ENCODE measurements around the gene ACAD8.
A peak's percentile ranks its signal among the peaks of the same experiment; 100 is the strongest.
"Not testable (repeated sequence)": the region's sequence is repeated elsewhere in the genome, so short reads cannot be mapped to it uniquely, and the experiment has no call there.

ACAD8 gene

DNA sequence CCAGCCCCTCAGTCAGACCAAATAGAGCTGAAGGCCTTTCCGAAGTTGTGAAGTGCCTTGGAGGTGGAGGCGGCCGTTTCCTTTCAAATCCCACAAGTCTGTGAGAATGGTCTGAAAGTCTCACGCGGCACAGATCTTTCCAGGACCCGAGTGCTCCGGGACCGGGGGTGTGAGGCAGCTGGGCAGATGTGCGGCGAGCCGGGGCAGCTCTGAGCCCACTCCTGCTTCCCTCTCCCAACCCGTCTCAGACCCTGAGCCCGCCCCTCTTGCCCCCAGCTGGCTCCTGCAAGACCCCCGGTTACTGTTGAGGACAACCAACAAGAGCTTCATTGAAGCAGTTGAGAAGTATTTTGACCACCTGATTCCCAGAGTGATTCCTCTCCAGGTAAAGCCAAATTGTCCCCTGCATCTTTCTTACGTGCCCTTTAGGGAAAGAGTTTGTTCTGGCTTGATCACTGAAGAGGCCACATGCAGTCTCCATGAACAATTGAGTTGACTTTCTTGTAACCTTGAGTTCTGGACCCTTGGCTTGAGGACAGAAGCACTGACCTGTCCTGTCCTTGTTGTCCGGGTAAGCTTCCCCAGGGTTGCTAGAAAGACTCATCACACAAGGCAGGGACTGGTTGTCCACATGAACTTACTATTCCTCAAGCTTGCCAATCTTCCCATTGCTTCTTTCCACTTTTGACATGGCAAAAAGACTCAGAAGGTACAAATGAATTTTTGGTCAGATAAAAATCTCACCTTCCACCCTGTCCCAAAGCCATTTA is 30.3 kb downstream of the ACAD8 start:
- H3K9me3 ChIP-seq (ENCODE audit: control insufficient read depth in 5 of 5, low read length in 5 of 5), result peaks cover 0 to 1% (median under 1%) of the 10 kb centered on the region in 5 donors
- H3K36me3 ChIP-seq (ENCODE audit: control insufficient read depth in 5 of 5, insufficient read depth in 5 of 5, low read length in 5 of 5), result no peaks in the 10 kb centered on the region
- H3K27ac ChIP-seq (ENCODE audit: low read depth, low read length), result no peak overlapping the region
- no peaks in the 10 kb centered on the region for H3K4me1 ChIP-seq (ENCODE audit: control insufficient read depth in 5 of 5, insufficient read depth in 5 of 5, low read length in 5 of 5)
- peaks cover 2 to 7% (median 4%) of the 10 kb centered on the region in 5 donors for H3K27me3 ChIP-seq (ENCODE audit: control insufficient read depth in 5 of 5, insufficient read depth in 4 of 5, low read length in 5 of 5)
- no peak overlapping the region for H3K9ac ChIP-seq (ENCODE audit: low read length in 5 of 5)
- H3K4me3 ChIP-seq (ENCODE audit: low read depth in 1 of 5, low read length in 5 of 5), result no peak overlapping the region

GRCh38 chr11:134284349-134284748 is 31.0 kb downstream of the ACAD8 start:
- H3K9me3 ChIP-seq (ENCODE audit: control insufficient read depth in 5 of 5, low read length in 5 of 5); H3K9ac ChIP-seq (ENCODE audit: low read length in 5 of 5); H3K4me1 ChIP-seq (ENCODE audit: control insufficient read depth in 5 of 5, insufficient read depth in 5 of 5, low read length in 5 of 5); H3K27ac ChIP-seq (ENCODE audit: low read depth, low read length); H3K36me3 ChIP-seq (ENCODE audit: control insufficient read depth in 5 of 5, insufficient read depth in 5 of 5, low read length in 5 of 5); H3K27me3 ChIP-seq (ENCODE audit: control insufficient read depth in 5 of 5, insufficient read depth in 4 of 5, low read length in 5 of 5); H3K4me3 ChIP-seq (ENCODE audit: low read depth in 1 of 5, low read length in 5 of 5): not testable (repeated sequence)

GRCh38 chr11:134287561-134287960 is 34.2 kb downstream of the ACAD8 start:
- no peak overlapping the region for H3K4me3 ChIP-seq (ENCODE audit: low read depth in 1 of 5, low read length in 5 of 5)
- H3K4me1 ChIP-seq (ENCODE audit: control insufficient read depth in 5 of 5, insufficient read depth in 5 of 5, low read length in 5 of 5), result peaks cover 2 to 6% (median 5%) of the 10 kb centered on the region in 5 donors
- no peaks in the 10 kb centered on the region for H3K36me3 ChIP-seq (ENCODE audit: control insufficient read depth in 5 of 5, insufficient read depth in 5 of 5, low read length in 5 of 5)
- H3K9me3 ChIP-seq (ENCODE audit: control insufficient read depth in 5 of 5, low read length in 5 of 5), result no peaks in the 10 kb centered on the region
- H3K27me3 ChIP-seq (ENCODE audit: control insufficient read depth in 5 of 5, insufficient read depth in 4 of 5, low read length in 5 of 5), result no peaks in the 10 kb centered on the region
- no peak overlapping the region for H3K9ac ChIP-seq (ENCODE audit: low read length in 5 of 5)
- H3K27ac ChIP-seq (ENCODE audit: low read depth, low read length), result no peak overlapping the region

- Histone ChIP-seq H3K4me3 (ENCODE audit: low read depth in 1 of 5, low read length in 5 of 5) (no peak overlapping the region), H3K27ac (ENCODE audit: low read depth, low read length) (no peak overlapping the region), H3K9me3 (ENCODE audit: control insufficient read depth in 5 of 5, low read length in 5 of 5) (no peaks in the 10 kb centered on the region), H3K36me3 (ENCODE audit: control insufficient read depth in 5 of 5, insufficient read depth in 5 of 5, low read length in 5 of 5) (no peaks in the 10 kb centered on the region), H3K27me3 (ENCODE audit: control insufficient read depth in 5 of 5, insufficient read depth in 4 of 5, low read length in 5 of 5) (peaks cover 0 to 4% (median 2%) of the 10 kb centered on the region in 5 donors), H3K4me1 (ENCODE audit: control insufficient read depth in 5 of 5, insufficient read depth in 5 of 5, low read length in 5 of 5) (peaks cover 2 to 6% (median 5%) of the 10 kb centered on the region in 5 donors), H3K9ac (ENCODE audit: low read length in 5 of 5) (no peak overlapping the region)
These were observed 35.1 kb downstream of the ACAD8 start for GRCh38 chr11:134288486-134288885.

GRCh38 chr11:134289167-134289566 is 35.8 kb downstream of the ACAD8 start:
- Histone ChIP-seq H3K4me1 (ENCODE audit: control insufficient read depth in 5 of 5, insufficient read depth in 5 of 5, low read length in 5 of 5) (peaks cover 2 to 6% (median 5%) of the 10 kb centered on the region in 5 donors), H3K9me3 (ENCODE audit: control insufficient read depth in 5 of 5, low read length in 5 of 5) (no peaks in the 10 kb centered on the region), H3K27me3 (ENCODE audit: control insufficient read depth in 5 of 5, insufficient read depth in 4 of 5, low read length in 5 of 5) (peaks cover 0 to 6% (median 2%) of the 10 kb centered on the region in 5 donors), H3K36me3 (ENCODE audit: control insufficient read depth in 5 of 5, insufficient read depth in 5 of 5, low read length in 5 of 5) (no peaks in the 10 kb centered on the region), H3K9ac (ENCODE audit: low read length in 5 of 5) (no peak overlapping the region), H3K4me3 (ENCODE audit: low read depth in 1 of 5, low read length in 5 of 5) (no peak overlapping the region), H3K27ac (ENCODE audit: low read depth, low read length) (no peak overlapping the region)

GRCh38 chr11:134289789-134290188 is 36.4 kb downstream of the ACAD8 start:
- H3K4me3 ChIP-seq (ENCODE audit: low read depth in 1 of 5, low read length in 5 of 5), result peak overlapping the region in 3 of 5 donors; percentile 22 to 48 (median 34)
- H3K9ac ChIP-seq (ENCODE audit: low read length in 5 of 5), result no peak overlapping the region

GRCh38 chr11:134290646-134291045 is 37.3 kb downstream of the ACAD8 start:
- H3K27ac ChIP-seq (ENCODE audit: low read depth, low read length), result no peak overlapping the region
- H3K4me1 ChIP-seq (ENCODE audit: control insufficient read depth in 5 of 5, insufficient read depth in 5 of 5, low read length in 5 of 5), result peaks cover 2 to 6% (median 5%) of the 10 kb centered on the region in 5 donors
- no peaks in the 10 kb centered on the region for H3K36me3 ChIP-seq (ENCODE audit: control insufficient read depth in 5 of 5, insufficient read depth in 5 of 5, low read length in 5 of 5)
- H3K9me3 ChIP-seq (ENCODE audit: control insufficient read depth in 5 of 5, low read length in 5 of 5), result no peaks in the 10 kb centered on the region
- peaks cover 0 to 6% (median 2%) of the 10 kb centered on the region in 5 donors for H3K27me3 ChIP-seq (ENCODE audit: control insufficient read depth in 5 of 5, insufficient read depth in 4 of 5, low read length in 5 of 5)
- H3K4me3 ChIP-seq (ENCODE audit: low read depth in 1 of 5, low read length in 5 of 5), result no peak overlapping the region
- no peak overlapping the region for H3K9ac ChIP-seq (ENCODE audit: low read length in 5 of 5)

More at GRCh38 chr11:134289789-134290188, 36.4 kb downstream of the ACAD8 start:
- Histone ChIP-seq H3K4me1 (ENCODE audit: control insufficient read depth in 5 of 5, insufficient read depth in 5 of 5, low read length in 5 of 5) (peaks cover 2 to 6% (median 5%) of the 10 kb centered on the region in 5 donors), H3K27ac (ENCODE audit: low read depth, low read length) (no peak overlapping the region), H3K27me3 (ENCODE audit: control insufficient read depth in 5 of 5, insufficient read depth in 4 of 5, low read length in 5 of 5) (peaks cover 0 to 6% (median 2%) of the 10 kb centered on the region in 5 donors), H3K36me3 (ENCODE audit: control insufficient read depth in 5 of 5, insufficient read depth in 5 of 5, low read length in 5 of 5) (no peaks in the 10 kb centered on the region), H3K9me3 (ENCODE audit: control insufficient read depth in 5 of 5, low read length in 5 of 5) (no peaks in the 10 kb centered on the region)

DNA sequence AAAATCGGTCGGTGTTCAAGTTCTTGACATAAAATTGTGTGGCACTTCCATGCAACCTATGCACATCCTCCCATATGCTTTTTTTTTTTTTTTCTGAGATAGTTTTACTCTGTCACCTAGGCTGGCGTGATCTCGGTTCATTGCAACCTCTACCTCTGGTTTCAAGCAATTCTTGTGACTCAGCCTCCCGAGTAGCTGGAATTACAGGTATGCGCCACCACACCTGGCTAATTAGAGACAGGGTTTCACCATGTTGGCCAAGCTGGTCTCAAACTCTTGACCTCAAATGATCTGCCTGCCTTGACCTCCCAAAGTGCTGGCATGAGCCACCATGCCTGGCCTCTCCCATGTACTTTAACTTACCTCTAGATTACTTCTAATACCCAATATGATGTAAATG is 37.8 kb downstream of the ACAD8 start:
- H3K27me3 ChIP-seq (ENCODE audit: control insufficient read depth in 5 of 5, insufficient read depth in 4 of 5, low read length in 5 of 5), result peaks cover 0 to 6% (median 2%) of the 10 kb centered on the region in 5 donors
- no peak overlapping the region for H3K9ac ChIP-seq (ENCODE audit: low read length in 5 of 5)
- no peaks in the 10 kb centered on the region for H3K9me3 ChIP-seq (ENCODE audit: control insufficient read depth in 5 of 5, low read length in 5 of 5)
- H3K27ac ChIP-seq (ENCODE audit: low read depth, low read length), result no peak overlapping the region
- no peak overlapping the region for H3K4me3 ChIP-seq (ENCODE audit: low read depth in 1 of 5, low read length in 5 of 5)
- H3K4me1 ChIP-seq (ENCODE audit: control insufficient read depth in 5 of 5, insufficient read depth in 5 of 5, low read length in 5 of 5), result peaks cover 2 to 6% (median 5%) of the 10 kb centered on the region in 5 donors
- H3K36me3 ChIP-seq (ENCODE audit: control insufficient read depth in 5 of 5, insufficient read depth in 5 of 5, low read length in 5 of 5), result no peaks in the 10 kb centered on the region

GRCh38 chr11:134292661-134293060 is 39.3 kb downstream of the ACAD8 start:
- Histone ChIP-seq H3K9me3 (ENCODE audit: control insufficient read depth in 5 of 5, low read length in 5 of 5) (no peaks in the 10 kb centered on the region), H3K4me1 (ENCODE audit: control insufficient read depth in 5 of 5, insufficient read depth in 5 of 5, low read length in 5 of 5) (peaks cover 2 to 6% (median 5%) of the 10 kb centered on the region in 5 donors), H3K9ac (ENCODE audit: low read length in 5 of 5) (no peak overlapping the region), H3K36me3 (ENCODE audit: control insufficient read depth in 5 of 5, insufficient read depth in 5 of 5, low read length in 5 of 5) (no peaks in the 10 kb centered on the region), H3K27ac (ENCODE audit: low read depth, low read length) (no peak overlapping the region), H3K4me3 (ENCODE audit: low read depth in 1 of 5, low read length in 5 of 5) (no peak overlapping the region), H3K27me3 (ENCODE audit: control insufficient read depth in 5 of 5, insufficient read depth in 4 of 5, low read length in 5 of 5) (peaks cover 0 to 6% (median 2%) of the 10 kb centered on the region in 5 donors)

All from subcutaneous abdominal adipose tissue (tissue), 5 donors.